WI38 (cell line): Measurements from ENCODE around the gene PDSS2.

Source experiments
- H3K4me3 ChIP-seq: 2 replicates; pipeline ENCODE4 v1.5.1; 2011; ENCODE audit warnings: low read depth, mild to moderate bottlenecking, control low read depth, low read length
- TF ChIP-seq, protein P1 (sequence below): IDR thresholded peaks from 2 replicates; pipeline ENCODE4 v1.5.1; 2012; ENCODE audit warnings: low read depth, mild to moderate bottlenecking, control low read depth, low read length

PDSS2 gene

DNA sequence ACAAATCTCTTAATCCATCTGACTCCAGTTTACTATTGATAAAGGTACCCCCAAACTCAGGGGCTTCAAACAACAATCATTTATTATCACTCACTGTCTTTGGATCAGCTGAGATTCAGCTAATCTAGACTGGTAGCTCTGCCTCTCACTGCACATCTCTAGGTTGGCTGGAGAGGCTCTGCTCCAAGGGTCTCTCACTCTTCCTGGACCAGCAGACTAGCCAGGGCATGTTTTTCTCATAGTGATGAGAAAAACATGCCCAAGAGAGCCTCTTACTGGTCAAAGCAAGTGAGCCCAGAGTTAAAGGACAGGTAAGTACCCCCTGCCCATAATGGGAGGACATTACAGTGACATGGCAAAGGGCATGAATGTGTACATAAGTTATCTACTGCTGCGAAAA is 228.9 kb downstream of the PDSS2 start:
- TF ChIP-seq, protein P1, sequence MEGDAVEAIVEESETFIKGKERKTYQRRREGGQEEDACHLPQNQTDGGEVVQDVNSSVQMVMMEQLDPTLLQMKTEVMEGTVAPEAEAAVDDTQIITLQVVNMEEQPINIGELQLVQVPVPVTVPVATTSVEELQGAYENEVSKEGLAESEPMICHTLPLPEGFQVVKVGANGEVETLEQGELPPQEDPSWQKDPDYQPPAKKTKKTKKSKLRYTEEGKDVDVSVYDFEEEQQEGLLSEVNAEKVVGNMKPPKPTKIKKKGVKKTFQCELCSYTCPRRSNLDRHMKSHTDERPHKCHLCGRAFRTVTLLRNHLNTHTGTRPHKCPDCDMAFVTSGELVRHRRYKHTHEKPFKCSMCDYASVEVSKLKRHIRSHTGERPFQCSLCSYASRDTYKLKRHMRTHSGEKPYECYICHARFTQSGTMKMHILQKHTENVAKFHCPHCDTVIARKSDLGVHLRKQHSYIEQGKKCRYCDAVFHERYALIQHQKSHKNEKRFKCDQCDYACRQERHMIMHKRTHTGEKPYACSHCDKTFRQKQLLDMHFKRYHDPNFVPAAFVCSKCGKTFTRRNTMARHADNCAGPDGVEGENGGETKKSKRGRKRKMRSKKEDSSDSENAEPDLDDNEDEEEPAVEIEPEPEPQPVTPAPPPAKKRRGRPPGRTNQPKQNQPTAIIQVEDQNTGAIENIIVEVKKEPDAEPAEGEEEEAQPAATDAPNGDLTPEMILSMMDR, result no peak
- no peak overlapping the region for H3K4me3 ChIP-seq

DNA sequence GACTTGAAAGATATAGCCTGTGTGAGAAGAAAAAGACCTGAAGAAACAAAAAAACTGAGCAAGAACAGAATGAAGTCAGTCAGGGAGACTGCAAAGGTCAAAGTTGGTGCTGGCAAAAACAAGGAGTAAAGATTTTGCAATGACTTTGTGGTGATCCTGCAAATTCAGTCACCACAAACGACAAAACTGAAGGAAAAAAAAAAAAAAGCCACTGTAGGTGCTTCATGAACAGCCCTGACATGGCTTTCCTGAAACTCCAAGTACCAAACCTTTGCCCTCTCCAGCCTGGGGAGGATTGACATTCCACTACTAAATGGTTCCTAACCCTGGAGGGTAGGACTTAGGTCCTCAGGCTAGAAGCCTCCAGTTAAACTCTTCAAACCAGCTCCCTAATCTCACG is 229.3 kb downstream of the PDSS2 start:
- no peak overlapping the region for H3K4me3 ChIP-seq
- TF ChIP-seq, protein P1, result no peak

DNA sequence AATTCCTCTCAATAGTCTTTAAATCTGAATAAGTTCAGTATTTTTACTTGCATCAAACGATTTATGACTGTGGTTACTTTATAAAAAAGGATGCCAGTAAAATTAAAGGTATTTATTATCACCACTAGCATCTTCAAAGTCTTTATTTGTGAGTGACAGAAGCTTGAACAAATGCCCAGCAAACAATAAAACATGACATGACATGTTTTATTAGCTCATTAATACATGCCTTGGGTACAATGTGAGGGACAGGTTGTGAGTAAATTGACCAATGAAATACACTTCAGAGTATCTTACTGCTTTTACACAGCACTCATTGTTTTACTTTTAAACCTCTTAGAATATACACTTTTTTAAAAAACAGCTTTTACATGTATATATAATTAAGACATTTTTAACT is 230.6 kb downstream of the PDSS2 start:
- TF ChIP-seq, protein P1, result no peak
- no peak overlapping the region for H3K4me3 ChIP-seq

DNA sequence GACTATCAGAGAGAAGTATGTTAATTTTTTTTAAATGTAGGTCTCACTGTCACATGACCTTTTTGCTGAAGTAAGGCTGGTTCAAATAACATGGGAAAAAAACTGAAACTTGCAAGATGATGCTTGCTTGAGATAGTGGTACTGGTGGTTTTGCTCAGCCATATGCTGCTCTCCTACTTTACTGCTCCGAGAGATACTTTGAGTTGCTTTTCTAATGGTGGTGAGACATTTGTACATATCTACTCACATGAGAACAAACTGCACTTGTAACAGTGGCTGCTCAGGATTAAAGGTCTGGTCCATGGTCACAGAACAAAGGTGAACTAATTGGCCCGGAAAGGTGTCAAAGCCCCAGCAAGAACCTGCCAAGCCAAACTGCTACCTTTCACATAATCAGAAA is 237.8 kb downstream of the PDSS2 start:
- no peak overlapping the region for H3K4me3 ChIP-seq
- TF ChIP-seq, protein P1, result no peak

DNA sequence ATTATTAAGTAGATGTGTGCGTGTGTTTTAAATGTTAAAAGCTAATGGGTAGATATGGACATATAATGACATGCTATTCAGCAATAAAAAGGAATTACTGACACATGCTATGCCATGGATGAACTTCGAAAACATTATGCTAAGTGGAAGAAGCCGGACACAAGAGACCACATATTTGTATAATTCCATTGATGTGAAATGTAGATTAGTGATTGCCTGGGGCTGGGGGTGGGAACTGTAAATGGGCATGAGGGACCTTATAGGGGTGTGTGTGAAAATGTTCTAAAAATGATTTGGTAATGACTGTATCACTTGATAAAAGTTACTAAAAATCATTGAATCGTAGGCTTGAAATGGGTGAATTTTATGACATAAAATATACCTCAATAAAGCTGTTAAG is 239.5 kb downstream of the PDSS2 start:
- H3K4me3 ChIP-seq, result no peak overlapping the region
- TF ChIP-seq, protein P1, result no peak

DNA sequence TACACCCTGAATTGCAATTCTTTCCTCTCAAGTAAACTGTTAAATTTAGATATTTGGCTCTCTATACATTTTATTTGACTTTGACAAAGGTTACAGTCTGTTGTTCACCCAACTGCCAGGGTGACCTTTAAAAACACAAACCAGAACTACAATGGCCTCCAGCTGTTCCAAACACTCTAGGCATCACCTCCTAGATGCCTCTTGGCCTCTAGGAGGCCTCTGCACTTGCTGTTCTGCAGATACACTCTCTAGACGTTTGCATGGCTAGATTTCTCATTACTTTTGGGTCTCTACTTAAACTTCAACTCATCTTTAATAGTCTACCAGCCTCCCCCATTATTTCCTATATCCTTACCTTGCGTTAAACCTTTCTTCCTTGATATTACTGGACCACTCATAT is 241.2 kb downstream of the PDSS2 start:
- TF ChIP-seq, protein P1, result no peak
- H3K4me3 ChIP-seq, result no peak overlapping the region

DNA sequence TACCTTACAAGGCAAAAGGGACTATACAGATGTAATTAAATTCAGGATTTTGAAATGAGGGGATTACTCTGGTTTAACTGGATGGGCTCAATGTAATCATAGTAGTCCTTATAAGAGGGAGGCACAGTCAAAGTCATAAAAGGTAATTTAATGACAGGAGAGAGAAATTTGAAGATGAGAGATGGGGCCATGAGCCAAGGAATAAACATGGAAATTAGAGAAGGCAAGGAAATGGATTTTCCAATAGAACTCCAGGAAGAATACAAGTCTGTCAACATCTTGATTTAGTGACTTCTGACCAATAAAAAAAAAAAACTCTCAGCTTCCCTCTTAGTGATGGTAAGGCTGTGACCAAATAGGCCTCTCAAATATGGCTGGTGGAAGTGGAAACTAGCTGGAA is 242.1 kb downstream of the PDSS2 start:
- TF ChIP-seq, protein P1, result no peak
- H3K4me3 ChIP-seq, result no peak overlapping the region
